HG03139 (cell line): ENCODE measurements around the gene ETV4.

Source experiments
- ATAC-seq: cut with Tn5 transposase; IDR thresholded peaks from one replicate; pipeline ENCODE4 v1.9.1; 2021; ENCODE audit not compliant: unreplicated experiment

The ETV4 gene

DNA sequence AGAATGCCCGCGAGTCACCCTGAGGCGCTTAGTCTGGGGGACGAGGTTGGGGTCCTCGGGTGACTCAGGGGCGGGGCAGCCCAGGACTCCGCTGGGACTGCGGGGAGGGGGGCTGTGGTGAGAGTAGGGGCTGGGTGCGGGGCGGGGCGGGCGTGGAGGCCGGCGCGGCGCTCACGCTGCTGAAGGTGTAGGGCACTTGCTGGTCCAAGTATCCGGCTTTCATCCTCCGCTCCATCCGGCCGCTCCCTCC lies 832 bp downstream of the ETV4 start:
- ATAC-seq, result no peak

DNA sequence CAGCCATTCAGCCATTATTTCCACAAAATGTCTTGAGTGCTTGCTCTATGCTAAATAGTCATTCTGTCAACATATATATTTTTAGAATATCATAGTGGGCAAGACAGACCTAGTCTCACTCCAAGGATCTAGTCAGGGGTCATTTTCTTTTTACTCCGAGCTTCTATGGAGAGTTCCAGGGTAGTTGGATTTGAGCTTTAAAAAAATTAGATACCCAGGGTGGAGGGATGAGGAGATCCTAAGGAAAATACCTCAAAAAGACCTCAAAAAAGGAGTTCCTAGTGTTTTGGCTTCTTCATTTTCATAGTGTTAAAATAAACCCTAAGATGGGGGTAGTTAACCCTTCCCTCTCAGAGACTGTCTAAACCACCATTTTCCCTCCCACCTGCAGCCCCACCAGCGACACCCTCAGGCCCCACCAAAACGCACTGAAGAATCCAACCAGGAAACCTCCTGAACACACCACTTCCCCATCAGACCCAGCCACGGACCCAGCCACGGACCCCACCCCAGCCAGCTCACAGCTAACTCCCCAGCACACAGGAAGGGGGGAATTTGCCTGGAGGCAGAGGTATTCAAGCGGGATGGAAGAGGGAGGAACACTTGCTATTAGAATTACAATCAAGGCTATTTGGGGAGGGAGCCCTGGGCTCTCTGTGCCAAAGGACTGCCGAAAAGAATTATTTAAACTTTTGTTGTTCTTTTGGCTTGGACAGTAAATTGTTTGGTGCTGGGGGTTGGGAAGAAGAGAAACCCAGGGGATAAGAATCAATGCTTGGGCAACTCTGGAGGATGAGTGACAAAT lies 2.2 kb downstream of the ETV4 start:
- ATAC-seq, result no peak

DNA sequence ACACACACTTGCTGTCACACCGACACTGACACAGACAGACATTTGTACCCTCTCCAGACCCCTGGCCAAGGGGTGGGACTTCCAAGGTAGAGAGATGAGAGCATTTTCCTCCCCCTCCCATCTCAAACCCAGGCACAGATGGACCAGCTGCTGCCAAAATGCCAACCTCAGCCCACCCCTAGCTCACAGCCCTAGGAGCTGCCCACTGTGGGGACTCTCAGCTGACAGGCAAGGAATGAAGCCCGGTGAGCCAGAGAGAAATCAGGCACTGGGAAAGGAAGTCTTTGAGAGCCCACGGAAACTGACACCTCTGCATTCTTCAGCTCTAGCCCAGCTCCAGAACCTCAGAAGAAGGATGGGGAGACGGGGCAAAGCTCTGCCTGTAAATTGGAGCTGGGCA lies 2.8 kb downstream of the ETV4 start:
- ATAC-seq, result no peak

DNA sequence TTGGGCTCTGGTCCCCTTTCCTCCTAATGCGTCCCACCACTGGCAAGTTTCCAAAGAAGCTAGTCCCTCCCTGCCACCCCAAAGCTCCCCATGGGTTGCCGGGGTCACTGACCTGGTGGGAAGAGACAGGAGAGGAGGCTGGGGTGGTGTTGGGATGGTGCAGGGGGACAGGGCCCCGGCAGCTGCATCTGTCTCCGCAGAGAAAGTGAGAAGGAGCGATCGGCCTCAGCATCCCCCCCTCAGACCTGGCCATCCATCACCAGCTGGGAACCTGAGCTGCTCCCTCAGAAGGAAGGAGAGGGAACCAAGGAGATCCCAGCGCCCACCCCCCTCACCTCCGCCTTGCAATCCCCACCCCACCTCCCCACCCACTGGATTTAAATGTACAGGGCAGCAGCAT lies 3.3 kb downstream of the ETV4 start:
- ATAC-seq, result no peak

DNA sequence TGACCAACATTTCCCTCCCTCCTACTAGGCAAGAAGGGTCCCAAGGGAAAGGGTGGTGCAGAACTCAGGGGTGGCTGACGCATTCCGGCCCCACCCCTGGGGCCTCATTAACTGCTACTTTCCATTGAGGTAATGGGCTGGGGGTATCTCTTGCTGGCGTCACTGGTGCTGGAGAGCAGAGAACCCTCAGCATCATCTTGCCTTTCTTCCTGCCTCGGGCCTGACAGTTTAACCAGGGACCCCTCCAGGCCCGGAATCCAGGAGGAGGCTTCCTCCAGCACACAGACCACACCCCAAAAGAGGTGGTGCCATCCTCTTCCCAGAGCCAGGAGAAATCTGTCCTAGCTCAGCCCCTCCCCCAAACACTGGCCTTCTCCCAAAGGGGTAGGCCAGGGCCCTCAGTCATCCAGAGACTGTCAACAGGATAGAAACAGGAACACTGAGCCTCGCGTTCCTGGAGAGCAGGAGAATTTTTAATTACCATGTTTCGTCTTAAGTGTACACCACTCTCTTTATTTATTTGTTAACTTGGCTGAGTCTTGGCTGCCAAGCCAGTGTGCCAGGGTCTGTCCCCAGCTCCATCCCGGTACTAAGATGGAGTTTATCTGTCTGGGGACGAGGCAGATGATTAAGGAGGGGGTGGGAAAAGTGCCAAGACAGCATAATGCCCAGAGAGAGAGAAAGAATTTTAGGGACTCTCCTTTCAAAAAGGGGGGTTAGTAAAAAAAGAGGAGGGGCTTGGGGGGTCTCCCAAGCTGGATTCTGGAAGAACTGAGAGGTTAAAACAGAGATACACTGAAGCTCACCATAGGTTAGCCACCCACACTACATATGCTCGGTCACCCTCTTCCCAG lies 5.1 kb downstream of the ETV4 start:
- no peak for ATAC-seq

DNA sequence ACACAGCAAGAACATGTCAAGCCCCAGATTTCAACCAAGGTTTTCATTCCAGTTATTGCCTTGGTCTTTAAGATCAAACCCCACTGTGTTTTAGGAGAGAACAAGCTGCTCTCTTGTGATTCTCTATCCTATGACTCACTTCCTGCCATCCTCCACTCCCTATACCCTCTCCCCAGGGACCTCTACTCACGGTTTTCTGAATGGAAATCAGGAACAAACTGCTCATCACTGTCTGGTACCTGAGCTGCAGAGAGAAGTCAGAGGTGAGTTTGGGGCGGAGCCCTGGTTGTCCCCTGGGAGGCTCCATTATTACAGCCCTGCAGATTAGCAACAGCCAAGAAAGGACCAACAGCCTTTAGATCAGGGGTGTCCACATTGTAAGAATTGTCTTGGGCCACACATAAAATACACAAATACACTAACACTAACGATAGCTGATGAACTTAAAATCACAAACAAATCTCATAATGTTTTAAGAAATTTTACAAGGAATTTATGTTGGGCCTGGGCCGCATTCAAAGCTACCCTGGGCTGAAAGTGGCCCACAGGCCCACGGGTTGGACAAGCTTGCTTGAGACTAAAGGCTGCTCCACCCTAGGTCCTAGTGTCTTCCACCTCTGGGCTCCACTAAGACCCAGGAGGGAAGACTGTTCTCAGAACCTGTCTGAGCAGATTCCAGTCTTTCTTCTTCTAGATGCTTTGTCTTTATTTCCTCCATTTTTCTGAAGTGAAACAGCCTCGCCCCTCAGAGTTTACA lies 9.7 kb downstream of the ETV4 start:
- ATAC-seq, result no peak

DNA sequence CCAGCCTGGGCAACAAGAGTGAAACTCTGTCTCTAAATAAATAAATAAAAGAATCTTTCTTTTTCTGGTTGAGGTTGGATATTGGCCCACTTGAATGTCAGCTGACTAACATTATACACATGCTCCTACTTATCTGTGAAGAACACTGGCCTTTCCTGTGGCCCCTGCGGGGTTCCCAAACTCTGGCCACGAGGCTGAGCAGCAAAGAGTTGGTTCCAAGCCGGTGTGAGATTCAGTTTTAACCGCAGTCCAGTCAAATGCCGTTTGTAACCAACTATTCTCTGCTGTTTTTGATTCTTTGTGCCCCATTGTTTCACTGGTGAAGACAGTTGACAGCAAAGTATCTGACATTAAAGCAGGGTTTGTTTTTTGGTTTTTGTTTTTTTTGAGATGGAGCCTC lies 11.2 kb downstream of the ETV4 start:
- no peak for ATAC-seq

DNA sequence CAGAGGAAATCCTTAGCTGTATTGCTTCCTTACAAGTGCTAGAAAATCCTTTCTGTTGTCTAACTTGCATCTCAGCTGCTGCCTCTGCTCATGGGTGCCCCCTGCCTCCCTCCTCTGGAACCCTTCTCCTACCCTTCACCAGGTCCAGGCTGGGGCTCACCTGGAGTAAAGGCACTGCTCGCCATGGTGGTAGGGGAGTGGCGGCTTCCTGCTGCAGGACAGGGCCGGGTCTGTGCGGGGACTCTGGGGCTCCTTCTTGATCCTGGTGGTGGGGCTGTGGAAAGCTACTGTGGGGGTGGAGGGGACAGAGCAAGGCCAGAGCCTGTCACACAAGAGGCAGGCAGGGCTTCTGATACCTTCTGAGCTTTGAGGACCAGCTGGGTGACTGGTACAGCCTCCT lies 12.4 kb downstream of the ETV4 start:
- ATAC-seq, result no peak

DNA sequence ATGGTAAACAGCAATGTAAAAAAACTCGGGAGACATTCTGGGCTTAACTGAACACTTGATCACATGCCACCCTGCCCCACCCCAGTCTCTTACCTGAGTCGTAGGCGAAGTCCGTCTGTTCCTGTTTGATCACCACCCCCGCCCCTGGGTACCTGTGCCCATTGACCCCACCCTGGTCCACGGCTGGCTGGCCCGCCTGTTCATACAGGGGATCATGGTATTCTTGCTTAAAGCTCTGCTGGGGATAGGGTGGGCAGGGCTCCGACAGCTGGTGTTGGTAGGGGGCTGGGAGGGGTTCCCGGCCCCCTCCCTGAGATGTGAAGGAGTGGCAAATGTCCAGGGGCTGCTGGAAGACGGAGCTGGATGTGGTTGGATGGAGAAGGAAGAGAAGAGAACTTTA lies 13.6 kb downstream of the ETV4 start:
- ATAC-seq, result no peak

DNA sequence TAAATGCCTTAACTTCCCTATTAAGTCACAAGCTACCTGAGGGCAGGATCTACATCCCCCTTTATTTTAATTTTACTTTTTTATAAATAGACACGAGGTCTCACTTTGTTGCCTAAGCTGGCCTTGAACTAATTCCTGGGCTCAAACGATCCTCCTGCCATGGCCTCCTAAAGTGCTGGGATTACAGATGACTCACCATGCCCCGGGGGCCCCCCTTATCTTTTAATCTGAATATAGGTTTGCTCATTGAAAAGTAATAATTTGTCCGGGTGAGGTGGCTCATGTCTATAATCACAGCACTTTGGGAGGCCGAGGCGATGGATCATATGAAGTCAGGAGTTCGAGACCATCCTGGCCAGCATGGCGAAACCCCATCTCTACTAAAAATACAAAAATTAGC lies 14.2 kb downstream of the ETV4 start:
- ATAC-seq, result no peak

DNA sequence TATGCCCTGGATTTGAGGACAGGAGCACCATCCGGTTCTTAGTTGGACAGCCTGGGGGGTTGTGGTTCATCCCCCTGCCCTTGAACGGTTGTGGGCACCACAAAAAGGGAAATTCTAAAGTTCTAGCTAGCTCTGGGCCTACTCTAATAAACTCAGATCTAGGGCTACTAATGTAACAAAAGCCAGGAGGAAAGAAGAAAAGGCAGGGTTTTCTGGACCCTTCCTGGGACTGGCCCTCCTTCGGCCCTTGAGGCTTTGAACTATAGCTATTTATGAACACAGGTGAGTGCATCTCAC lies 15.1 kb downstream of the ETV4 start:
- no peak for ATAC-seq

DNA sequence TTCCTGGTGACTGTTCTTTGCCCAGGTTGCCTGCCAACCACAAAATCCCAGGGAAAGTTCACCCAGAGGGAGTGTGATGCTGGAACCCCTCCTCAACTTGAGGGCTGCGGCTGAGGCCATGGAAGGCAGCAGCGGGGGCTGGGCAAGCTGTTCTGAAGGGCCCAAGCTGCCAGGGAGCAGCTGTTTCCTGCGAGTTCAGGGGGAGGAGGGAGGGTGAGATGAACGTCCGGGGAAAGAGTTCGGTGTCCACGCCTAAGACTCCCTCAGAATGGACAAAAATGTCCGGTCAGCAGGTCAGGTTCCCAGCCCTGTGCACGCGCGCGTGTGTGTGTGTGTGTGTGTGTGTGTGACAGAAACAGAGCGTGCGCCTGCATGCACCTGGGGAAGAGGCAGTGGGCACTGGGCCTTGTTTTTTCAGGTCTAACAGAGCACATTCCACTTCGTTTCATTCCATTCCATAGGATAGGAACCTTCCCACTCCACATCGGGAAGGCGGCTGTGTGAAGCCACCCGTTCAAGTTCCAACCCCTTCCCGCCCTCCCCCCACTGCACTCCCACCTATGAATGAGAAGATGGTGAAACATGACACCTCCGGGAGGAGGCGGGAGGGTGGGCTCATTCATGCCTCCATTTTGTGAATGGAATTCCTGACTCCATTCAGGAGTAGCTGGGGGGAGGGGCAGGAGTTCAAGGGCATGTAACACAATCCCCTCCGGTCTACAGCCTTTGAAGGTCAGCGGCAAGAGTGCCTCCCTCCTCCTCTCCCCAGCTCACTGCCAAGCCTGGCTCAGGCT lies 15.7 kb downstream of the ETV4 start:
- no peak for ATAC-seq

DNA sequence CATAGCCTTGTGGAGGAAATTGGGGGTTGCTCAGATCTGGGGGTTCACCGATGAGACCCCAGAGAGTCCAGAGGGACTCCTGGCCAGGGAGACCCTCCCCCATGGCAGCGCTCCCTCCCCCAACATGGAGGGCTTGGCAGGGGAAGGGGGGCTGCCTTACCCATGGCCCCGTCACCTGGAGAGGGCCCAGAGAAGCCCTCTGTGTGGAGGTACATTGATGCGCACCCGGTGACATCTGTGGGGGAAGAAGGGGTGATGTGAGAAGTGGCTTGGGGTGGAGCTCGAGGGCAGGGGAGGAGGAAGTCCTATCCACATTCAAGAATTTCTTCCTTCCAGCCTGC lies 16.2 kb downstream of the ETV4 start:
- no peak for ATAC-seq

DNA sequence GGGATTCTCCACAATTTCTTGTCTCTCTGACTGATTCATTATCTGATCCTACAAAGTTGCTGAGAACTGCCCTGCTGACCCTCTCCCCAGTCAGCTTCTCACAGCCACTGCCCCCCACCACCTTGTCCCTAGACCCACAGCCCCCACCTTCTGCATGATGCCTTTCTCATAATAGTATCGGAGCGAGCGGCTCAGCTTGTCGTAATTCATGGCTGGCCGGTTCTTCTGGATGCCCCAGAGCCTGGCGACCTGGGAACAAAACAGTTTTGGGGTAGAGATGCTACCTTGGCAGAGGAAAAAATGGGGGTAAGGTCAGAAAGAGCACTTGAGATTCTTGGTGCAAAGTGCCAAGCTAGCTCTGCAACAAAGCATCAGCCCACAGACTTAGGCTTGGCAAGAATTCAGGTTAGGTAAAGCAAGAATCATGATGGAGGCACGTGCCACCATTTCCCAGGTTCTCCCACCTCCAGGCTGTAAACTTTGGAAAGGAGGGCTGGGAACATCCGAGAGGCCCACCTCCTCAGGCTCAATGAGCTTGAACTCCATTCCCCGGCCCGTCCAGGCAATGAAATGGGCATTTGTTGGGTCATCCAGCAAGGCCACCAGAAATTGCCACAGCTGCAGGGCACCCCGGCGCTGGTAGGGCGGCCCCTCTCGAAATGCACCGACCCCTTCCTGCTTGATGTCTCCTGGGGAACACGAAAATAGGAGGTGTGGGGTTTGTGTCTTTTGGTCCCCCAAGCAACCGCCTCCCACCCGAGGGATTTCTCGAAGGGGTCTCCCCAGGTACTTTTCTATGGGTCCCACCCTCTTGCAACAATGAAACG lies 16.9 kb downstream of the ETV4 start:
- no peak for ATAC-seq

DNA sequence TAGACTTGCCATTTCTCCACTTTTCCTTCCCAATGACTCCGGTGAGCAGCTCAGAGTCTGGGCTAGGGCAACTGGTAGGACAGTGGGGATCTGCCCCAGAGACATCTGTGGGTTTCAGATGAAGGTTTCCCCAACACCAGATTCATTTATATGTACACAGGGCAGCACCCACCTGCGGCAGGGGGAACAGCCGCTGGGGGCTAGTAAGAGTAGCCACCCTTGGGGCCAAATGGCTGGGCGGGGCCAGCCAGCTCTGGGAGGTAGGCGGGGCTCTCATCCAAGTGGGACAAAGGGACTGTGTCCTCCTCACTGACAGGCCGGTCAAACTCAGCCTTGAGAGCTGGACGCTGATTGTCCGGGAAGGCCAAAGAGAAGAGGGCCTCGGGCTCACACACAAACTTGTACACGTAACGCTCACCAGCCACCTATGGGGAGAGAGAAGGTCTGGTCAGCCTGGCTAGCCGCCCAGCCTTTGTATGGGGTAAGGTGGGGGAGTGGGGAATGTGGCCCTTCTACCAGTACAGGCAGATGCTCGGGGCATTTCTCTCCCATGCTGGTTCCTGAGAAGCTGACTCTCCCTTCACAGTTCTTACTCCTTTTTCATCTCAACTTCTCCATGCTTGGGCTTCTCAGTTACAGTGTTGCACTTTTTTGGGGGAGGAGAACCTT lies 17.7 kb downstream of the ETV4 start:
- ATAC-seq, result no peak

DNA sequence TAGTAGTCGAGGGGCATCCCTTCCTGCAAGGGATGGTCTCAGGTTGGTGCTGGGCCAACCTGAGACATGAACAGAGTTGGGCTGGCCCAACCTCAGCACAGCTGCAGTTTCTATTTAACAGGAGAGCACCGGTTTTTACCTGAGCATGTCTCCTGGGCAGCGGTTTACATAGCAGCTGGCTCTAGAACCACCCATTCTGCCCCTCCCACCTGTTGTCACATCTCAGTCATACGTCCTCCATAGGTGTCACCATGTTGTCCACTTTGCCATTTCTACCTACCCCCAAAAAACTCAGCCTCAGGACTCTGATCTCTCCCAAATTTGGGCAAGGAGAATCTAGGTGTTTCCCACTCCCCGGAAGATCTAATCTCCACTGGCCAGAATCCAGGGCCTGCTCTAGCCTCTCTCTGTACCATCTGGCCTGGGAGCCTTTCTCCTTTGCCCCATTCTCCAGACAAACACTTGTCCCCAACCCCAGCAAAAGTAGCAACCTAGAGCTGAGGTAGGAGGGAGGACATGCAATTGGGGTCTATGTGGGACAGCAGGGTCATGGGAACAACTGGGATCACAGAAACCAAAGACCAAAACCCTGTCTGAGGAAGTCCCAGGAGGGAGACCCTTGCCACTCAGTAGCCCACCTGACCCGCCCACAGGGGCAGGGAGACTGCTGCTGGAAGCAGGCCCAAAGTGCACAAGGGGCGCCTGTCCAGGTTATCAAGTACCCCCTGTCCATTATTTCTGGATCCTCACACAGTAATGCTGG lies 19.1 kb downstream of the ETV4 start:
- ATAC-seq, result no peak

DNA sequence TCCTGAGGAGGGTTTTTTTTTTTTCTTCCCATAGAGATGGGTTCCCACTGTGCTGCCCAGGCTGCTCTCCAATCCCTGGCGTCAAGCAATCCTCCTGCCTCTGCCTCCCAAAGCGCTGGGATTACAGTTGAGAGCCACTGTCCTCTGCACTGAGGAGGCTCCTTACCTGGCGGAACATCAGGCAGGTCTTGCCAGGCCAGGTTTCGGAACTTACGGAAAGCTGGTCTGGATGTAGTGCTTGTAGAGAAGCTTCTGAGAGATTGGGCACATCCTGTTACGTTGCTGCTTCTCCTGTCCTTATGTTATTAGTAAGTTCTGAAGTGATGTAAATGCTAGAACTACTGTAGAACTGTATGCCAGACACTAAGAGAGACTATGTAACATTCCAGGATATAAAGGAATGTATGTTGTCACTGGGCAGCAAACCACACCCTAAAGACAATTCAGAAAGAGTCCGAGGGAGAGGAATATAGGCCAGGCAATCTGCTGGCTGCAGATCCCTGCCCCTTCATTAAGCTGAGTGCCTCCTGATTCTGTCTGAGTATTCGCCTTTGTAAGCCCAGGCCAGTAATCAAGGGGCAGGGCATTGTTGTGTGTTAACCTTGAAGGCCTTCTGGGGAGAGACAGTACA lies 21.1 kb downstream of the ETV4 start:
- ATAC-seq, result no peak

DNA sequence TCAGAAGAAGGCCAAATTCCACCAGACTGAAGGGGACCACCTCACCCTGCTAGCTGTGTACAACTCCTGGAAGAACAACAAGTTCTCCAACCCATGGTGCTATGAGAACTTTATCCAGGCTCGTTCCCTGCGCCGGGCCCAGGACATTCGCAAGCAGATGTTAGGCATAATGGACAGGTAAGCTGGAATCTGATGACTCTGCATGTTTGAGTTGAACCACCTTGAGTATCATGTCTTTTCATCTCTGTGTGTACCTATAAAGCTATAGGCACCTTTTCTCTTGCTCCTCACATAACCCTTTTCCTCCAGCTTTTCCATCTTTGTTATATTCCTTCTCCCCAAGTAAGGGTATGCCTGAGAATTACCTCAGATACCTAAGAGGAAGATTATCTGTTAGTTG lies 24.8 kb downstream of the ETV4 start:
- no peak for ATAC-seq
